Sigmoid colon (tissue), 3 donors: ENCODE data around the gene CCDC159.

Experiments
- POLR2A ChIP-seq, 2 donors: fragments of 450-650 bp; IDR thresholded peaks; one replicate each; pipeline ENCODE4 v1.6.1; 2016; ENCODE audit warnings: antibody characterized with exemption in 2 of 2, mild to moderate bottlenecking in 2 of 2, moderate library complexity in 2 of 2
- TF ChIP-seq, protein P1 (sequence below), 4 experiments: fragments of 450-650 bp in 3 of 4; fragments of 200-600 bp in 1 of 4; IDR thresholded peaks; one replicate each; pipeline ENCODE4 v1.5.1; 2016 to 2019; ENCODE audit warnings: antibody characterized with exemption in 4 of 4, mild to moderate bottlenecking in 3 of 4, moderate library complexity in 2 of 4

DNA sequence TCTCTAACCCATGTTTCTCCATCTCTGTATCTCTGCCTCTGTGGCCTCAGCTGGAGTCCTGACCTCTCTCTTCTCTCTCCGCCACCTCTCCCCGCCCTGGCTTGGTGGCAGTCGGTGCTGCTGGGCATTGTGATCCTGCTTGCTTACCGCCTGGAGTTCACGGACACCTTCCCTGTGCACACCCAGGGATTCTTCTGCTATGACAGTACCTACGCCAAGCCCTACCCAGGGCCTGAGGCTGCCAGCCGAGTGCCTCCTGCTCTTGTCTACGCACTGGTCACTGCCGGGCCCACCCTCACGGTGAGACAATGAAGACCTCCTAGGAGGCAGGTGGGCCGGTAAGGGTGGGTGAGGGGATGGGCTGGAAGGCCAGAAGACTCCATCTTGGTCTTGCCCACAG is 13.1 kb downstream of the CCDC159 start:
- TF ChIP-seq, protein P1, sequence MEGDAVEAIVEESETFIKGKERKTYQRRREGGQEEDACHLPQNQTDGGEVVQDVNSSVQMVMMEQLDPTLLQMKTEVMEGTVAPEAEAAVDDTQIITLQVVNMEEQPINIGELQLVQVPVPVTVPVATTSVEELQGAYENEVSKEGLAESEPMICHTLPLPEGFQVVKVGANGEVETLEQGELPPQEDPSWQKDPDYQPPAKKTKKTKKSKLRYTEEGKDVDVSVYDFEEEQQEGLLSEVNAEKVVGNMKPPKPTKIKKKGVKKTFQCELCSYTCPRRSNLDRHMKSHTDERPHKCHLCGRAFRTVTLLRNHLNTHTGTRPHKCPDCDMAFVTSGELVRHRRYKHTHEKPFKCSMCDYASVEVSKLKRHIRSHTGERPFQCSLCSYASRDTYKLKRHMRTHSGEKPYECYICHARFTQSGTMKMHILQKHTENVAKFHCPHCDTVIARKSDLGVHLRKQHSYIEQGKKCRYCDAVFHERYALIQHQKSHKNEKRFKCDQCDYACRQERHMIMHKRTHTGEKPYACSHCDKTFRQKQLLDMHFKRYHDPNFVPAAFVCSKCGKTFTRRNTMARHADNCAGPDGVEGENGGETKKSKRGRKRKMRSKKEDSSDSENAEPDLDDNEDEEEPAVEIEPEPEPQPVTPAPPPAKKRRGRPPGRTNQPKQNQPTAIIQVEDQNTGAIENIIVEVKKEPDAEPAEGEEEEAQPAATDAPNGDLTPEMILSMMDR (IDR thresholded peaks at IDR 0.05), result no peak
- no peak for TF ChIP-seq POLR2A (IDR thresholded peaks at IDR 0.05)
